BLaER1 (cell line): ENCODE measurements around the gene GTF3C4.

Experiments
- H3K27ac ChIP-seq: shearing (Covaris generic); formaldehyde crosslinking; 2 replicates; pipeline ENCODE4 v1.8.1; 2022
- H3K27me3 ChIP-seq: shearing (Covaris generic); formaldehyde crosslinking; 2 replicates; pipeline ENCODE4 v1.8.1; 2022
- H3K36me3 ChIP-seq: shearing (Covaris generic); formaldehyde crosslinking; 2 replicates; pipeline ENCODE4 v1.8.1; 2022
- H3K4me1 ChIP-seq: shearing (Covaris generic); formaldehyde crosslinking; 2 replicates; pipeline ENCODE4 v1.8.1; 2022
- H3K4me2 ChIP-seq: shearing (Covaris generic); formaldehyde crosslinking; 2 replicates; pipeline ENCODE4 v1.8.1; 2022
- H3K4me3 ChIP-seq: shearing (Covaris generic); formaldehyde crosslinking; 2 replicates; pipeline ENCODE4 v1.8.1; 2022
- H3K9ac ChIP-seq: shearing (Covaris generic); formaldehyde crosslinking; 2 replicates; pipeline ENCODE4 v1.8.1; 2022
- H3K9me3 ChIP-seq: shearing (Covaris generic); formaldehyde crosslinking; 2 replicates; pipeline ENCODE4 v1.8.1; 2022
- H4K20me1 ChIP-seq: shearing (Covaris generic); formaldehyde crosslinking; 2 replicates; pipeline ENCODE4 v1.8.1; 2022
- Cebpa-rat ChIP-seq: shearing (Covaris generic); IDR thresholded peaks from 2 replicates; pipeline ENCODE4 v1.8.1; 2022

Gene GTF3C4

DNA sequence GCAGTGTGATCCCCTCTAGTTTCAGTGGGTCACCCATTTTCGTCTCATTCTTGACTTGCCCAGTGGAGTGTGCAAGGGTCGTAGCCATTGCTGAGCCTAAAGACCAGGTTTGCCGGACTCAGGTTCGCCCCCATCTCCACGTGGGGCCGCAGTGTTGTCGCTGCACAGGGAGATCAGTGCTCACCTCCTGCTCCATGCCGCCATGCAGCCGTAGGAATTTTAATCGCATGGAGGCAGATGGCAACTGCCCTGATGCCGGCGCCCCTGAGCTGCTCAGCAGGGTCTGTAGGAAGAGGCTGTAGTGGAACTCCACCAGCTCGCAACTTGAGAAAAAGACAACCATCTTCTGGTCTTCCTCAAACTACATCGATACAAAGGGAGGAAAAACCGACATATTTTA lies 24.6 kb upstream of the GTF3C4 start:
- no peaks in the 10 kb centered on the region for H3K4me1 ChIP-seq
- peaks cover 28% of the 10 kb centered on the region for H4K20me1 ChIP-seq
- H3K27me3 ChIP-seq = no peaks in the 10 kb centered on the region
- H3K27ac ChIP-seq = no peak overlapping the region
- no peak for TF ChIP-seq Cebpa-rat
- no peaks in the 10 kb centered on the region for H3K9me3 ChIP-seq
- peaks cover 100% of the 10 kb centered on the region for H3K36me3 ChIP-seq
- no peak overlapping the region for H3K4me3 ChIP-seq
- no peak overlapping the region for H3K4me2 ChIP-seq
- H3K9ac ChIP-seq = no peak overlapping the region

DNA sequence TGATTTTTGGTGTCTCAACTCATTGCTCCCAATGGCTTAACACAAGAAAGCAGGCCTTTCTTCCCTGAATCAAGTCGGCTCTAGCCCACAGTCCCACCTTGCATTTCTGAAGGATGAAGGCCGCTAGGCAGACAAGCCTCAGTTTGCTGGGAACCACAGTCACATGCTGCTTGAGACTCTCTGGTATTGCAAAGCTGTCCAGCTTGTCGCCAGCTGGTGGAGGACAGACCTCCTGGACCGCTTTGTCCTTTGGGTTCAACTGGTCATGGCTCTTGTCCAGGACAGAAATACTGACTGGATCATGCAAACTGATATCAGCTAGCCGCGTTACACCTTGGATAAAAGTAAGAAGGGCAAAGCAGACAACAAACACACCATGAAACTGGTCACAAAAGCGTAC lies 23.5 kb upstream of the GTF3C4 start:
- Histone ChIP-seq H3K4me1 (no peaks in the 10 kb centered on the region), H3K4me2 (no peak overlapping the region), H3K9ac (no peak overlapping the region), H3K4me3 (no peak overlapping the region), H3K9me3 (no peaks in the 10 kb centered on the region), H3K27me3 (no peaks in the 10 kb centered on the region), H3K27ac (no peak overlapping the region), H3K36me3 (peaks cover 100% of the 10 kb centered on the region), H4K20me1 (peaks cover 31% of the 10 kb centered on the region)
- no peak for TF ChIP-seq Cebpa-rat

DNA sequence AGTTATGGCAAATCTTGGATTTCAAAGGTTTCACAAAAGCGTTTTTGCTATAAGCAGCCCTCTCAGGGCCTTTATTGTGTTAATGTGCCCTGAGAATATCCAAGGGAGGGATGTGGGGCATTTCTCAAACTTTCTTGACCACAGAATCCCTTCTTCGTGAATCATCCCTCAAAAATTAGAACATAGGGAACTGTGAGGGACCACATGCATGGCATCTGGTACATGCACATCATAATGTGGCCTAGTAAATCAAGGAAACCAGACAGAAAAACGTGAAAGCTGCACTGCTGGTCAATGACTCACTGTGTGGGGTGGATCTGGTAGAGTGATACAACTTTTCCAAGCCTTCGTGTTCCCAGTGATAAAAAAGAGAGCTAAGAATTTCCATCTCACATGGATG lies 22.9 kb upstream of the GTF3C4 start:
- H3K36me3 ChIP-seq = peaks cover 100% of the 10 kb centered on the region
- H3K27ac ChIP-seq = no peak overlapping the region
- H3K9me3 ChIP-seq = no peaks in the 10 kb centered on the region
- no peak for TF ChIP-seq Cebpa-rat
- H4K20me1 ChIP-seq = peaks cover 30% of the 10 kb centered on the region
- H3K4me3 ChIP-seq = no peak overlapping the region
- H3K9ac ChIP-seq = no peak overlapping the region
- H3K27me3 ChIP-seq = no peaks in the 10 kb centered on the region
- no peaks in the 10 kb centered on the region for H3K4me1 ChIP-seq
- no peak overlapping the region for H3K4me2 ChIP-seq

DNA sequence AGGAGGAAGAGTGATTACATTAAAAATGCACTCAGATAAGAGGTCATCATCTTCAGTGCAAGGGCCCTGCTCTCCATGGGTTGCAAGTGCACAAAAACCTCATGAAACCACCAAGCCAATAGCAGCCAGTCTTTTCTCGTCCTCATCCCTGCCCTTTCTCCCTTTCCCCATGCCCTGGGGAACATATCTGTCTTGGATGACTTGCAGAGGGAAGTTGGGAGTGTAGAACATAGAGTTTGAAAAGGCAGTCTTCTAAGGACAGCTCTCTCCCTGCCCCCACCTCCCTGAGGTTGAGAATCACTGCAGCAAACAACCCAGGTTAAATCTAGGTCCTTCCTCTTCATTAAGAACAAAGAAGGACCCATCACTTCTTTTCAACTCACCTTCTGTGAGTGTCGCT lies 22.5 kb upstream of the GTF3C4 start:
- no peak overlapping the region for H3K4me2 ChIP-seq
- no peaks in the 10 kb centered on the region for H3K27me3 ChIP-seq
- peaks cover 100% of the 10 kb centered on the region for H3K36me3 ChIP-seq

DNA sequence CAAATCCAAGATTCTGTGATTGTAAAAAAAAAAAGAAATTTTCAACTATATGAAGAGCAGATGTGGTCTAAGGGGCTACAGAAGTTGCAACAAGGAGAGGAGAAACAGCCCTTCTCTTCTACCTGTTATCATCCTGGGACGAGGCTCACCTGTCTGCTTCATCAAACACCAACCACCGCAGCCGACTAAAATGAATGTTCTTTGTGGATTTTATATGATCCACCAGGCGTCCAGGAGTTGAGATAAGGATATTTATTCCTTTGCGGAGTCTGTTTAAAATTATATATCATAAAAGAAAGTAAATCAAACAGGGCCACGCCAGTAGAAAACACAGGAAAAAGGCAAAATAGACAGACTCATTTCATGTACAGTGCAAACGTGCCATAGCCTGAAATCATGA lies 22.0 kb upstream of the GTF3C4 start:
- H3K4me3 ChIP-seq = no peak overlapping the region
- H3K9ac ChIP-seq = no peak overlapping the region
- no peak for TF ChIP-seq Cebpa-rat
- peaks cover 25% of the 10 kb centered on the region for H4K20me1 ChIP-seq
- H3K27me3 ChIP-seq = no peaks in the 10 kb centered on the region
- H3K9me3 ChIP-seq = no peaks in the 10 kb centered on the region
- H3K4me2 ChIP-seq = no peak overlapping the region
- peaks cover 95% of the 10 kb centered on the region for H3K36me3 ChIP-seq
- no peaks in the 10 kb centered on the region for H3K4me1 ChIP-seq
- H3K27ac ChIP-seq = no peak overlapping the region

More for the DNA sequence above, 22.5 kb upstream of the GTF3C4 start:
- TF ChIP-seq Cebpa-rat = no peak
- no peak overlapping the region for H3K9ac ChIP-seq
- H3K27ac ChIP-seq = no peak overlapping the region
- no peaks in the 10 kb centered on the region for H3K4me1 ChIP-seq
- H3K9me3 ChIP-seq = no peaks in the 10 kb centered on the region
- H4K20me1 ChIP-seq = peaks cover 30% of the 10 kb centered on the region
- no peak overlapping the region for H3K4me3 ChIP-seq

DNA sequence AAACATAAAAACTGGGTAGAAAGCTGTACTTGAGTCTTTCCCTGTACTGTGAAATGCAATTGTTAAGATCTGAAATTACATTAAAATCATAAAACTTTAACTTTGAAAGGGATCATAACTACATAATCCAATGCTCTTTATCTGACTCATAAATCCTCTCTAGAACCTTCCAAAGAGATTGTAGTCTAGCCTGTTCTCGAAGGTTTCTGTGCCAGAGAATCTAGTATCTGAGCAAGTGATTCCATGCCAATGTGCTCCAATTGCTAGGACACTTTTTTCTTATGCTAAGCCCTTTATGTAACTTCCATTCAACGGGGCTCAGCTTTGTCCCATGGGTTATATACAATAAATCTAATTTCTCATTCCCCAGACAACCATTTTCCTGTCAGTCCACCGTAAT lies 21.6 kb upstream of the GTF3C4 start:
- Histone ChIP-seq H3K4me2 (no peak overlapping the region), H3K9me3 (no peaks in the 10 kb centered on the region), H3K27ac (no peak overlapping the region), H4K20me1 (peaks cover 22% of the 10 kb centered on the region), H3K9ac (no peak overlapping the region), H3K4me3 (no peak overlapping the region), H3K36me3 (peaks cover 91% of the 10 kb centered on the region), H3K27me3 (no peaks in the 10 kb centered on the region), H3K4me1 (no peaks in the 10 kb centered on the region)
- TF ChIP-seq Cebpa-rat = no peak

DNA sequence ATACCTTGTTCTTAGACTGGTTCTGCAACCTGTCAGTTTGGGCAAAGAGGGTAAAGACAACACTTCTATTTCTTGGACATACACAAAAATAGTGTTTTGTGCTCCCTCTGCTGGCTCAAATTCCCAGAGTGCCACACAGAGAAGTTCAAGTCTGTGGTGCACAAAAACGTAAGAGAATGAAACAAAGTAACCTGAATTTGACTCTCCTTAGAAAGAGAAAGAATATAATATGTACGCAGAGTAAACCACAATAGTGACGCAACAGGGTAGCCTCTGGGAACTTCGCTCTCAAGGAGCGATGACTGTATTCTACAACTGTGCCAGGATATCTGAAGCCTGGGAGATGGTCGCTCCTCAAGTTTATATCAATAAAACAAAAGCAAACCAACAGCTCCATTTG lies 19.0 kb upstream of the GTF3C4 start:
- Histone ChIP-seq H3K9ac (no peak overlapping the region), H3K27me3 (no peaks in the 10 kb centered on the region), H3K4me2 (no peak overlapping the region), H3K36me3 (peaks cover 88% of the 10 kb centered on the region), H4K20me1 (peaks cover 31% of the 10 kb centered on the region), H3K9me3 (no peaks in the 10 kb centered on the region), H3K4me3 (no peak overlapping the region), H3K27ac (no peak overlapping the region), H3K4me1 (no peaks in the 10 kb centered on the region)
- TF ChIP-seq Cebpa-rat = no peak

DNA sequence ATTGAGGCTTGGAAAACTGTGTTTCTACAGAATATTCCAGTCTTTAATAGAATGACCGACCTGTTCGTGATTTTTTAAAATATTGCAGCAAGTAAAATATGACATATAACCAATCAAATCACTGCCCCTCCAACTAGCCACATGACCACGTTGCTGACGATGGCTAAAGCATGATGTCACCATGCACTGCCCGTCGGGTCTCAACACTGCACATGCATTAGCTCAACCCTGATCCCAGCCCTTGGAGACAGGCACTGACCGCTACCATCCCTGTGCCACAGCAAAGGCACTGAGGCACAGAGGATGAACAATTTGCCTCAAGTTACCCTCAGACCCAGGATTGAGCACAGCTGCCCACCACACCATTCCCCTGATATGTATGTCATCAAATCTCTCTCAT lies 14.0 kb upstream of the GTF3C4 start:
- H3K4me1 ChIP-seq = no peaks in the 10 kb centered on the region
- TF ChIP-seq Cebpa-rat = no peak
- H3K4me3 ChIP-seq = no peak overlapping the region
- no peak overlapping the region for H3K27ac ChIP-seq
- peaks cover 88% of the 10 kb centered on the region for H3K36me3 ChIP-seq
- no peak overlapping the region for H3K9ac ChIP-seq
- H4K20me1 ChIP-seq = peaks cover 70% of the 10 kb centered on the region
- no peak overlapping the region for H3K4me2 ChIP-seq
- H3K27me3 ChIP-seq = no peaks in the 10 kb centered on the region
- no peaks in the 10 kb centered on the region for H3K9me3 ChIP-seq

DNA sequence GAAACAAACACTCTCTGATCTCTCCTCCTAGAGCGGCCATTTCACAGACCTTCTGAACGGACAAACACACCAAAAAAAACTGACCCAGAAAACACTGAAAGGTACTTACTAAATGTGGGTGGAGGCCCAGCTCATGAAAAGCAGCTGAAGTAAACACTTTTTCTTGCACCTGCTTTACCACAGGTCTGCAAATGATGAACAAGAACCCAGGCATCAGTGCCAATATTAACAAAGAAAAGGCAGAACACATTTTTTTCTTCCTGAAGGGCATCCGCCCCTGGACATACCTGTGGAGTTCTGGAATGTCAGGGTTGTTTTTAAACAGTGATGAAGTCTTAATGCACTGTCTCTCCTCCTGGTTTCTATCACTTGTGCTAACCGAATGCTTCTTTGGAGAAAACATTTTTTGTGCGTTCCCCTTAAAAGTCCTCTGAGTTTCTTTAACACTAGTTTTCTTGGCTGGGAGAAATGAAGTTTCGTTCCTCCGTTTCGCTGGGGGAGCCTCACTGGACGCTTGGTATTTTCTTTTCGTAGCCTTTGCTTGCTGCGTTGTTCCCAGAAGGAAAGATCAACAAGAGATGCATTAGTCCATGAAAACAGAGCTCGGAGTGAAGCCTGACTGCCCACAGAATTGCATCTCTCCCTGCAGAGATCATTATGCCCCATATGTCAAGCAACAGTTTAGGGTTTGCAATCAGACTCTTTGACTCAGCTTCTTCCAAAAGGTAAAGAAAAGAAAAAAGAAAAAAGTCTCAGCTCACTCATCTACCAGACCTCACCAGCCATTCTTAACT lies 7.9 kb upstream of the GTF3C4 start:
- H3K36me3 ChIP-seq = peaks cover 80% of the 10 kb centered on the region
- no peak overlapping the region for H3K4me2 ChIP-seq
- H3K4me3 ChIP-seq = no peak overlapping the region

DNA sequence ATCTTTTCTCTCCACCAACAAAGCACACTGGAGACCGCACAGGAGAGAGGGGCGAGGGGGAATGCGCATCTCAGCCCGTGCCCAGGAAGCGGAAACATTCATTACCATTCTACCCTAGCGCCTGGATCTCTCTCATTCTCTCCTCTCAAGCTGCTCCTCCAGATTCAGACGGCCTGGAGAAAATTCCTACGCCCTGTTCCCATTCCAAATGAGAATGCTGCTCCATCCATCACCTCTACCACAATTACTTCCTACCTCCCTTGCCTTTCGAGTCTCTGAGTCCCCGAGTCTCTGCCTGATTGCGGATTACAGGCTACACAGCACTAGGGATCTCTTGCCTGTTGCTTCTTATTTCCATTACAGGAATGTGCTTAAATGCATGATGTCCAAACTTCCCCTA lies 7.1 kb upstream of the GTF3C4 start:
- no peak overlapping the region for H3K4me2 ChIP-seq
- peaks cover 72% of the 10 kb centered on the region for H3K36me3 ChIP-seq
- H3K9me3 ChIP-seq = no peaks in the 10 kb centered on the region
- H3K4me1 ChIP-seq = 0 out of 2 replicates have a peak, but pooled peaks cover 4% of the 10 kb centered on the region
- TF ChIP-seq Cebpa-rat = no peak
- no peak overlapping the region for H3K4me3 ChIP-seq
- H3K9ac ChIP-seq = no peak overlapping the region
- peaks cover 83% of the 10 kb centered on the region for H4K20me1 ChIP-seq
- no peak overlapping the region for H3K27ac ChIP-seq
- H3K27me3 ChIP-seq = no peaks in the 10 kb centered on the region

More for the DNA sequence above, 7.9 kb upstream of the GTF3C4 start:
- H3K9ac ChIP-seq = no peak overlapping the region
- H3K27ac ChIP-seq = no peak overlapping the region
- no peaks in the 10 kb centered on the region for H3K4me1 ChIP-seq
- H4K20me1 ChIP-seq = peaks cover 91% of the 10 kb centered on the region
- H3K9me3 ChIP-seq = no peaks in the 10 kb centered on the region
- H3K27me3 ChIP-seq = no peaks in the 10 kb centered on the region
- no peak for TF ChIP-seq Cebpa-rat
